CD4-positive, alpha-beta T cell treated with Interferon alpha-2 for 1 hour (primary cell): ENCODE measurements around the gene CST6.
"Not testable (repeated sequence)": the region's sequence is repeated elsewhere in the genome, so short reads cannot be mapped to it uniquely, and the experiment has no call there.

Experiments used
- DNase-seq, 2 donors: peaks; one replicate each; pipeline ENCODE4 v3.0.0-alpha.2; 2020 to 2022

CST6 gene

DNA sequence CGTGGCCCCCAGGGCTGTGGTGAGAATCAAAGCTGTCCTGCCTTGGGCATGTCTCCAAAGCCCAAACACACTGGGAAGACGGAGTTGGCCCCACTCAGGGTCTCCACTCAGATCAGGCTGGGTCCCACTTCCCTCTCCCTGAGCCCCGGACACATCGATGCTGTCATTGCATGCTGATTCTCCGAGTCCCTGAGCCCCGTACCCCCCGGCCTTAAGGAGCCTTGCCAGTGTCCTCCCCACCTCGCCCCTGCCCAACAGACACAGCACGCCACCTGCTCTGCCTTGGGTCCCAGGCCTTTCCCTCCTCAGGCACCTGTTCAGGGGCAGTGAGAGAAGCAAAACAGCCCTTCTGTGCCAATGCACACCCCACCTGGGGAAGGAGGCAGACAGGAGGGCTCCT lies 24.5 kb upstream of the CST6 start:
- no peak for DNase-seq

DNA sequence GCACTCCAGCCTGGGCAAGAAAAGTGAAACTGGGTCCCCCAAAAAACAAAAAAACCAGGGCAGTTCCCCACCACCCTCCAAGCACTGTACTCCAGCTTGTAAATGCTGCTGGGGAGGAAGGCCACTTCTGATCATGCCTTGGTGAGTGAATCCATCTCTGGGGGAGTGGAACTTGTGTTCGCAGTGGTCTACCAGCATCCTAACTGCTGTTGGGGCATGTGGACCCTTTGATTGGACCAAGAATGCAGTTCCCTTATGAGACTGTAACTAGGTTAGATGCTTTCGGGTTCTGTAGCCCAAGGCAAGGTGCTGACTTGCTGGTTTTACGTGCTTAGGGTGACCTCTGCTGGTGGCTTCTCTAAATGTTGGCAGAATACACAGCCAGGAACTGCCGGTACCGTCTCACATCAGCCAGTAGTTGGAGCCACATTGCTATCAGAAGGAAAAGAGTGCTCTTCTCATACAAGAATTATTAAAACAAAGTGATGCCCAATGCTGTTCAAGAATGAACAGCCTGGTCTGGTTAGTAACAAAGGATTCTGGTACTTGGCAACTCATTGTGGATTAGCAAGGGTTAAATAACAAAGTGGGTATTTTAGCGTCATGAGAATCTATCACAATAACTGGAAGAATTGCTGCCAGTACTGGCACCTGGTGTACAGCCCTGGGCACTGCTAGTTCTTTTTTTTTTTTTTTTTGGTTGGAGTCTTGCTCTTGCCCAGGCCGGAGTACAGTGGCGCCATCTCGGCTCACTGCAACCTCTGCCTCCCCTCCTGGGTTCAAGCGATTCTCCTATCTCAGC lies 22.8 kb upstream of the CST6 start:
- DNase-seq, result peak; percentile 94 to 96

DNA sequence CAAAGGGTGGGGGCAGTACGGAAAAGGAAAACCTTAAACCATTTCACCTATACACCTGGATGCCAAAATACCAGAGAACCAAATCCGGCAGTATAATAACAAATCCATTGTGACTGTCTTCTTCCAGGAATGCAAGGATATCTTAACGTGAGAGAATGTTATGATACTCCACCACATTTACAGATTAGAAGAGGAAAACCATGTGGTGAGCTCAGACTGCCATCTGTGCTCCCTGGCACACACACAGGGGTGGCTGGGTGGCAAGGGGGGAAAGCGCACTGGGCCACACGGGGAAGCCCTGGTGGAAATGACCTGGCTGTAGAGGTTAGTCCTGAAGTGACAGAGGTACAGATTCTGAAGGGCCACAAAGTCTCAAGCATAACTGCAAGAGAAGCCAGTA lies 19.8 kb upstream of the CST6 start:
- DNase-seq, result no peak

DNA sequence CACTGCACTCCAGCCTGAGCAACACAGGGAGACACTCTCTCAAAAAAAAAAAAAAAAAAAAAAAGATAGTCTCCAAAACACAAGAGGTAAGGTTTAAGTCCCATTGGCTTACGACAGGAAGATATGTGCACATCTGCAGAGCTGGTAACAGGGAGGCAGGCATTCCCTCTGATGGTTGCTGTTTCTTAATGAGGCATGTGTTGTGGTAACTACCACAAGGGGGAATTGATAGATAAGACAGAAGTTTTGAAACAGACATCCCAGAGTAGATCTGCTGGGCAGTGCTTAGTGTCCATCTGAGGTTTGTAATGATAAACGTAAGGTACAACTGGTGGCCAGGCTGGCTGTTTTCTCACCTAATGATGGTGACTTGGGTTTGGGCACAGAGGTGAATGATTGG lies 14.5 kb upstream of the CST6 start:
- DNase-seq, result no peak

DNA sequence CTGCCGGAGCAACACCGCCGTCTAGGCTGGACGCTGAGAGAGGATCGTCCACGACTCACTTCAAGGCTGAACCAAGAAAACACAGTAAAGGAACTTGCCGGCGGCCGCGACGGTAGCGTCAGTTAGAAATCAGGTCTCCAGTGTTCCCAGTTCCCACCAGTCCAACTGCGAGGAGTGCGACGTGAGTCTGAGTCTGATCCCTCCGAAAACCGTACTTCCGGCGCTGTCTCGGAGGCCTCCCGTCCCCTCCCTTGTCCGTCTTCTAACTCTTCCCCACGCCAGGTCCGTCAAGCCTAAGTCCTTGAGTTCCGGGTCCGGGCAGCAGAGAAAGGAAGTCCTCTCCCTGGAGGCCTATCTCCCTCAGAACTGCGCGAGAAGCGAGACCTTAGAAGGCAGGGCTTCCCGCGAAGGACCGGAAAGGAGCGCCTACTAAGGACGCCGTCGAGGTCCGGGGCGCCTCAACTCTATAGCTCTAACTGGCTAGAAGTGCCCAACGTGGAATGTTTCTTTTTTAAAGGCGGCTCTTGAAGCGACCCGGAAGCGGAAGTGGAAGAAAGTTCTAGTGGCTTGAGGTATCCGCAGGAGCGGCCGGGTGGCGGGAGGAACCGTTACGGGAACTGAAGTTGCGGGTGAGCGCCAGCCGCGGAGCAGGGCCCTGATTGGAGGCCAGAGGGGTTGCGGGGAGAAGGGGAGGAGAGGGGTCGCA lies 9.7 kb upstream of the CST6 start, which contains the start of the genes BANF1 and EIF1AD:
TSS of gene BANF1 (plus strand) at position 562 of the 706 bp plus-strand sequence. CDS start 748 bp downstream, outside the sequence.
TSS of gene EIF1AD (minus strand) at position 216 of the 706 bp plus-strand sequence. CDS start 1,768 bp downstream, outside the sequence.
- DNase-seq, result peak; percentile 91 to 96

DNA sequence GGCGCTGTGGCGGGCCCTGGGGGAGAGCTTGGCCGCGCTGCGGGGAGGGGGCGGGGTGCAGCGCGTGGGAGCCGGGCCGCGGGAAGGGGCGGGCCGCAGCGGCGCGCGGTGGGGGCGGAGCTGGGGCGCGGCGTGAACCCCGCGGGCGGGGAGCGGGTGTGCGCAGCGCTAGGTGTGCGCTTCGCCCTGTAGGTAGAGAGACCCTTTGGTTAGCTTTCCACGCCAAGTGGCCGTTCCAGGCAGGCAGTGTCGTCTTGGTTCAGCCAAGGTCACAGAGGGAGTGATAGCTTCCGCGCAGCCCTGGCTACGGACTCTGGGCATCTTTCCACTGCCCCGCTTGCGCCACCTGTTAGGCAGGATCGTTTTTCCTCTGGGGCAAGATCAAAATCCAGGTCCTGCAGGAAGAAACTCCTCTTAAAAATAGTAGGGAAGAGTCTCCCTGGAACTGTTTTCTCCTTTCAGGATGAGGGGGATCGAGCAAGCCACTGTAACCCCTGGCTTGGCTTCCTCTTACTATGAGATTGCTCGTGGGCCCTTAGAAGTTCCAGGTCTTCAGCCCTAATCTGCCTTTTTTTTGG lies 9.1 kb upstream of the CST6 start:
- DNase-seq, result no peak

DNA sequence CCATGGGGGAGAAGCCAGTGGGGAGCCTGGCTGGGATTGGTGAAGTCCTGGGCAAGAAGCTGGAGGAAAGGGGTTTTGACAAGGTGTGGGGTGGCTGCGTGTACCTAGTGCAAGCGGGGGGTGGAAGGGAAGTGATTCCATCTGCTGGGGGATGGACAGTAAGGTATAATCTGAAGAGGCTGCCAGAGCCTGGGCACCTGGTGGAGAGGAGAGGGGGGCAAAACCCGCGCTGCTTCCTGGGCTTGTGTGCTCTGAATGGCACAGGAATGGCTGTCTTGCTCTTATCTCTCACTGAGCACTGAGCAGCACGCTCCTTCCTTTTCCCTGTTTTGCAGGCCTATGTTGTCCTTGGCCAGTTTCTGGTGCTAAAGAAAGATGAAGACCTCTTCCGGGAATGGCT lies 8.5 kb upstream of the CST6 start:
- DNase-seq, result no peak

DNA sequence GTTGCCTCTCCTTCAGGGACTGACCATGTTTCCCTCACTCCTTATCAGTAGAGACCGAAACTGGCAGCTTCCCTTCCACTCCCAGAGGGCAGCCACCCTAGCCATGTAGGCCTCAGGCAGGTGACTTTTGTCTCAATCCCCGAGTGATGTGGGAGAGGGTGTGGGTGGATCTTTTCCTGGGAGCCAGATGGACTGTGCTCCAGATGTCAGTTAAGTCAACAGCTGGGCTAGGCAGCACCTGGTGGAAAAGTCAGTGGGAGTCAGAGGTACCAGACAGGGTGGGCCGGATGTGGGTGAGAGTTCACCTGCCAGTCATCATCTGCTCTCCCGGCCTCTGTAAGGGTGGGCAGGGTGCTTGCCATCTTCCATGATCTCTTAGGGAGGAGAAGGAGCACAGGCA lies 7.6 kb upstream of the CST6 start:
- DNase-seq, result no peak

DNA sequence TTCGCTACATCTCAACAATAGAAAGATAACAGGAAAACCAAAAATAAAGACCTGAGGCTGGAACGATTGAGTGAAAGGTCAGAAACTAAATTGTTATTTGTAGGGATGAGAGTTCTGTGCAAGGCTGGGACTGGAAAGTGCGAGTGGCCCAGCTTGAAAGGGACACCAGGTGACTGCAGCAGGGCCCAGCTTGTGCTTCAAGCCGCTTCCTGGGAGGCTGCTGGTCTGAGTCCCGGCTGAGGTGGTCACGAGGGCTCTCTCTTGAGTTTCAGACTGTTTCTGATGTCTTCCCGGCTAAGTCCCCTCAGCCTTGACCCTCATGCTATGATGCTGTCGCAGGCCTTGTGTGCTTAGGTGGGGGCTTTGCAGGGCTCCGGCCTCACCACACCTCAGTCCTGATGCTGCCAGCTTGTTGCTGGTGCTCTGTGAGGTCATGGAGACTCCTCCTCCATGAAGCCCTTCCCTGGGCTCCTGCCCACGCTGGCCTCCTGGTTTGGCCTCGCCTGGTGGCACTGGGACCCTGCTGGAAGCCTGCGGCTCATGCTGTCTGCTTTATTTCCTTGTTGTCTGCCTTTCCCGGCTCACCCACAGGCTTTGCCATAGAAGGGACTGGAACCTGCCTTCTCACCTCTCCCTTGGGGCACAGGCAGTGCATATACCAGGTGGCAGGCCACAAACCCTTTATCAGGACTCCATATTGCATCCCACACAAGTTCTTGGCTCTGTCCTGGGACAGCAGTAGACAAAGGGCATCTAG lies 5.5 kb upstream of the CST6 start:
- DNase-seq, result no peak

DNA sequence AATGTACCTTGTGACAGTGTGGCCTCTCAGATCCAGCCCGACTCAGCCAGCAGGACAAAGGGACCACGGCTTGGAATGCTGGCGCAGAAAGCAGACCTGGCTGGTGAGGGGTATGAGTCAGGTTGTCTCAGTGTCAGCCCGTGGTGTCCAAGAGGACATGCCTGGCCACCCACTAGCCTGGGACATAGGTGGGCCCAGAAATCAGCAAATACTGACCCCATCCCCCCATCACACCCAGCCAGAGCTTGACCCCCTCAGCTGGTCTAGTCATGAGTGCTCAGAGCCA lies 5.0 kb upstream of the CST6 start:
- DNase-seq, result no peak

DNA sequence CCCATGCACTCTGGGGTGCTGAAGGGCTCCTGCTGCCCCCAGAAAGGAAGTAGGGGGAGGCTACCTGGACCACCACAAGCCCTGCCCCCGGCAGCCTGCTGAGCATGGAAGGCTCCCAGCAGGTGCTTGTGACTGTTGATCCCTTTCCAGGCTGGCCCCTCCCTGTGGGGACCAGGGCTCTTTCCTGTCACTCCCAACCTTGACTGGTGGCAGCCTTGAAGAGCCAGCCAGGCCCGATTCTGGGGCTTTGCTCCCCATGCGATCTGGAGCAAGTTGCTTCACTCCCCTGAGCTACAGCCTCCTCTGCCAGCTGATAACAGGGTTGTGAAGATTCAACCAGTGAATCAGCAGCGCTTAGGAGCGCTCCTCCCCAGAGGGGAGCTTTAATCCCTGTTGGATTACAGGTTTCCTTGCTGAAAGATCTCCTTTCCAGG lies 4.6 kb upstream of the CST6 start:
- DNase-seq, result no peak

DNA sequence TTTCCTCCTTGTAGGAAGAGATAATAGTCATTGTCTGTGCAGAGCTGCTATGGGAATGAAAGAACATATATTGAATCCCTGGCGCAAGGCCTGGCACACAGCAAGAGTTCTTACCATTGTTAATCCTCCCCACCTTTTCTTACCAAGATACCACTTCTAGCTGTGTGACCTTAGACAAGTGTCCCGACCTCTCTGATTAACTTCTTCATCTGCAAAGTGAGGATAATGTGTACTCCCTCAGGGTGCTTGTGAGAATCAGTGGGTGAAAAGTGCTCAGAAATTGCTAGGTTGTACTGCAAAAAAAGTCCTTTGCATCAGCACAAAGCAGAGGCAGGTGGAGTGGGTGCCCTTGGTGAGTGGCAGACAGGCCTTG lies 3.7 kb upstream of the CST6 start:
- DNase-seq, result no peak

DNA sequence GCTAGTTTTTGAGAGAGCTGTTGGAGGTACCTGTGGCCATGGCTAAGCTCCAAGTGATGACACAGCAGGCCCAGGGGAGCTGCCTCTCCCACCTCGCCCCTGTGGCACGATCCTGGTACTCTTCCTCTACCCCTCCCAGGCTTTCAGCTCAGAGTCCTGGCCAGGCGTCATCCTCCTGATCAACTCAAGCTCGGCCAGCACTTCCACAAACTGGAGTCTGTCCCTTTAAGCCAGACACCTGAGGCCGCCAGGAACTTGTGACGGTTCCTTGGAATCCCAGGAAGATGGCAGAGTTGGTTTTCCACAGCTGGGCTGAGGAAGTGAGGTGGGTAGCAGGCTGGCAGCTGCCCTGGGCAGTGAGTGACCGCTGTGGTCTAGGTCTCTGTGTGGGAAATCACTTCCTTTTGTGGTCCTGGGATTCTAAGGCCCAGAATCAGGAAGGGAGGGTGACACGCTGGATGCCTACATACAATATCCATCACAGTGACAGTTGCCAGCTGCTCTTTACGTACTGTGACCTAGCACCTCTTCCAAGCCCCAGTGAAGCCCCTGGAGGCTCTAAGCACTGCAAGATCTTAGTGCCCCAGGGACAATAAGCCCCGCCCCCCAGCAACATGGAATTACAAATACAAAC lies 3.2 kb upstream of the CST6 start:
- DNase-seq, result no peak

DNA sequence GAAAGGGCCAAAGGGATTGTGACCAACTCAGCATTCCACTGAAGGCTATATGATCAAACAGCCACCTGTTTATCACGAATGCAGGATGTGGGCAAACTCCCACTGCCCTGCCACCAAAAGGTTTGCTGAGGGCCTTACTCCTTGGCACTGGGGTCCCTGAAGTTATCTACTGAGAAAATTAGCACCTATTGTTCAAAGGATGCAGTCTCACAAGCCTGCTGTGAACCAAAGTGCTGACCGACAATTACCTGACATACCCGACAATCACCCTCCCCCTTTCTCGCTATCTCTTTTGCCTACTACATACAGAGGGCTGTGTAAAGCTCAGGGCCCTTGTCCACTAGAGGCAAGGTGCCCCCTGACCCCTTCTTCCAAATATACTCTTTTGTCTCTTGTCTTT lies 1.8 kb upstream of the CST6 start:
- DNase-seq, result not testable (repeated sequence)

DNA sequence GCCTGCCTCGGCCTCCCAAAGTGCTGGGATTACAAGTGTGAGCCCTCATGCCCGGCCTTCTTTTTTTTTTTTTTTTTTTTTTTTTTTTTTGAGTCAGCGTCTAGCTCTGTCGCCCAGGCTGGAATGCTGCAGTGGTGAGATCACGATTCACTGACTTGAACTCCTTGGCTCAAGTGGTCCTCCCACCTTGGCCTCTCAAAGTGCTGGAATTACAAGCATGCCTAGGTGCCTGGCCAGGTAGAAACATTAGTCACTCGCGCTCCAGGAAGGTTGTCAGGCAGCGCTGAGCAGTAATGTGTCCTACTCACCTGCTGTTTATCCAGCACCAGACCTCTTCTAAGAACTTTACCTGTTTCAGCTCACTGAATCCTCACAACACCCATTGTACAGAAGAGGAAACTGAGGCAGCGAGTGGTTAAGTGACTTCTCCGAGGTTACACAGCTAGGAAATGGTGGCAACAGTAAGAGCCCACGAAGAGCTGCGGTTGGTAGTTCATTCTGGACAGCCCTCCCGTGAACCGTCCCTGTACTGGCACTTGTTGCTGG lies 496 bp upstream of the CST6 start:
- no peak for DNase-seq

DNA sequence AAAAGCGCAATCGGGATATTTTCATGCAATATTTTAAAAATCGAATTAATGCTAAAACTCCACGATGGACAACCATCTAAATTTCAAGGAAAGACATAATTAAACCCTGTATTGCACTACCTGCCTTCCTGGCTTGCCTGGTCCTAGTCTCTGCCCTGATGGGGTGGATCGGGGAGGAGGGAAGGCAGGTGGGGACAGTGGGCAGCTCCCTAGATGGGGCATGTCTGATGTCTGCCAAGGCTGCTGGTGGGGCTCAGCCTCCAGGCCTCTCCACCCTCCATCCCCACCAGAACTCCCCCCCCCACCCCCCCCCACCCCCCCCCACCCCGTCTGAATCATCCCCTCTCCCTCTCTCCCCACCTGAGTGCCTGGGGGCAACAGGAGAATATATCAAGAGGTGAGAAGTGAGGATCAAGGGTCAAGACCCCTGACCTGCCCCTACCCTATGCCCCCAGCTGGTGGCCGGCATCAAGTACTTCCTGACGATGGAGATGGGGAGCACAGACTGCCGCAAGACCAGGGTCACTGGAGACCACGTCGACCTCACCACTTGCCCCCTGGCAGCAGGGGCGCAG lies 650 bp downstream of the CST6 start:
- DNase-seq, result no peak

DNA sequence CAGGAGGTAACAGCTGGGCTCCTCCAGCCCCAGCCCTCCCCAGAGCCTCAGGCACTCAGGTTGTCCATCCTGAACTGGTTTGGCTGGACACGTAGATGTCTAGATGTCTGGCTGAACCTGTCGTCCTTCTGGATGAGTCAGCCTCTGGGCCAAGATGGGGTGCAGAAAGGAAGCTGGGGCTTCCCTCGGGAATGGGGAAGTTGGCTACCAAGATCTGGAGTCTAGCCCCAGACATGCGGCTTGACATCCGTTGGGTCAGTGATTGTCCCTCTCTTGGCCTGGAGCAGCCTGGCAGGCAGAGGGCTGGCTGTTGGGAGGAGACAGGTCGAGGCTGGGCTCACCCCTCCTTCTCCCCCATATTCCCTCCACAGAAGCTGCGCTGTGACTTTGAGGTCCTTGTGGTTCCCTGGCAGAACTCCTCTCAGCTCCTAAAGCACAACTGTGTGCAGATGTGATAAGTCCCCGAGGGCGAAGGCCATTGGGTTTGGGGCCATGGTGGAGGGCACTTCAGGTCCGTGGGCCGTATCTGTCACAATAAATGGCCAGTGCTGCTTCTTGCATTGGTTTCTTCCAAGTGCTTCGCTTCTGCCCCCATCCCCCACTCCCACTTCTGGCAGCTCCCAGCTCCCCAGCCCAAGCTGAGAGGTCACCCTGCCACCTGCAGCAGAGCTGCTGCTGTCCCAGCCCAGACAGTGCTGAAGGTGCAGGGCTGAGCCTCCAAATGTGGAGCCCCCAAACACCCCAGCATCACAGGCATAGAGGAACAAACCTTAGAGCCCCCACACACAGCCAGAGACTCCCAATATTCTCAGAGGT lies 1.3 kb downstream of the CST6 start:
- peak in 1 of 2 donors; percentile 42 for DNase-seq

DNA sequence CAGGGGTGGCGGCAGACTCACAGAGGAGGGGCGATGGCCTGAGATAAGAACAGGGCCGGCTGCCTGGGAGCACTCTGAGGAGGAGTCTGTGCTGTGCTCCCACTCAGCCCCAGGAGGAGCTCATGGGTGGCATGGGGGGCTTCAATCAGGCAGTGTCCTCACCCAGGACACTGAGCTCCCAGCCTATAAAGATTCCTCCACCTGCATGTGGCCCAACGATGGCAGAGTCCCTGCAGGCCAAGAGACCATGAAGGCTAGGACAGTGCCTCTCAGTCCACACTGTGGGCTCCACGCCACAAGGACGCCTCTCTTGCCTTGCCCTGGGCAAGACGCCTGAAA lies 1.9 kb downstream of the CST6 start:
- DNase-seq, result no peak

DNA sequence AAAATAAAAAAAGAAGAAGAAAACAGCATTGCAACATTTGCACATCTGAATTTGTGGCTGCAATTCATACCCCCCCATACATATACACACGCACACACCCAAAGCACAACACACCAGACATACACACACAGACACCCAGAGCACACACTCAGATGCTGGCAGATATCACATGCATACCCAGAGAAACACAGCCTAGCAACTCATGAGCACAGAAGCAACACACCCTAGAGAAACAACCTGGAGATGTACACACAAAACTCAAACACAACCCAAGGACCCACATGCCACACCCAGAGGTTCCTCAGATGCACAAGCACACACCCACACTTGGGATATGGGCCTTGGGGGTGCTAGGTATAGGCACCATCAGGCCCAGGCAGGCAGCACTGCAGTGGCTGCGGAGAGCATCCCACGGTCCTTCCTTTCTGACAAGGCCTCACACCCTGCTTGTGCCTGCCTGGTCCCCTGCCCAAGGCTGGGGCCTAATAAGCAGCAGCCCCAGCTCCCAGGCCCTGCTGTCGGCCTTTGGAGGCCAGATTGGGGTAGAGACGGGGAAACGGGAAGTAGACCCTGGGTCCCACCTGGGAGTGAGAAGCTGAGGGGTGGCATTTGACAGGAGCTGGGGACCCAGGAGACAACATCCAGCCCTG lies 3.1 kb downstream of the CST6 start:
- DNase-seq, result no peak

DNA sequence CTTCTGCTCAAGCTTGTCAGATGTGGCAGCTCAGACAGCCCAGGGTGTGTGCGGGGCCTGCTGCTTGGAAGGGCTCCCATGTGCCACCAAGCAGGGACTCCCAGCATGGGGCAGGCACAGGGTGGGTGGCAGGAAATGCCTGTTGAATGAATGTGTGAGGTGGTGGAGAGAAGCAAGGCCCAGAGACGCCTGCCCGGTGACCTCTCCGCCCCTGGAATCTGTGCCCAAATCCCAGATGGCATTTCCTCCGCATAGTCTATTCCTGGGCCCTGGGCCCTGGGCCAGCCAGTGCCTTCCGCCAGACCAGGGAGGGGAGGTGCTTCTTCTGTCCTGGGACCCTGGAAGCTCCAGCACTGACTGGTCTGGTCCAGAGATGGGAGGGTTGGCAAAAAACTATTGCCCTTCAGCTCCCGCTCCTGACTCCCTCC lies 3.7 kb downstream of the CST6 start:
- DNase-seq, result no peak
